Retinal pigment epithelial cell (primary cell): Measurements from ENCODE around the gene PSAP.
"Not testable (repeated sequence)": the region's sequence is repeated elsewhere in the genome, so short reads cannot be mapped to it uniquely, and the experiment has no call there.

Experiments
- DNase-seq: peaks from one replicate; pipeline ENCODE4 v3.0.0-alpha.2; 2010; ENCODE audit warnings: low read depth
- H3K4me3 ChIP-seq: 2 replicates; pipeline ENCODE4 v1.5.1; 2011; ENCODE audit warnings: mild to moderate bottlenecking, low read length, control low read depth, moderate library complexity
- TF ChIP-seq, protein P1 (sequence below): conservative IDR thresholded peaks from 2 replicates; pipeline ENCODE4 v1.5.1; 2011; ENCODE audit warnings: low read depth, low read length, control low read depth, inconsistent platforms

PSAP gene

GRCh38 chr10:71850743-71851464 is at the start of gene PSAP:
PSAP (minus strand) TSS chr10:71851251; CDS start chr10:71851221, 30 bp downstream.
- H3K4me3 ChIP-seq: peak within 1 kb of the TSS; percentile 99
- peak; percentile 95 for DNase-seq
- TF ChIP-seq, protein P1, sequence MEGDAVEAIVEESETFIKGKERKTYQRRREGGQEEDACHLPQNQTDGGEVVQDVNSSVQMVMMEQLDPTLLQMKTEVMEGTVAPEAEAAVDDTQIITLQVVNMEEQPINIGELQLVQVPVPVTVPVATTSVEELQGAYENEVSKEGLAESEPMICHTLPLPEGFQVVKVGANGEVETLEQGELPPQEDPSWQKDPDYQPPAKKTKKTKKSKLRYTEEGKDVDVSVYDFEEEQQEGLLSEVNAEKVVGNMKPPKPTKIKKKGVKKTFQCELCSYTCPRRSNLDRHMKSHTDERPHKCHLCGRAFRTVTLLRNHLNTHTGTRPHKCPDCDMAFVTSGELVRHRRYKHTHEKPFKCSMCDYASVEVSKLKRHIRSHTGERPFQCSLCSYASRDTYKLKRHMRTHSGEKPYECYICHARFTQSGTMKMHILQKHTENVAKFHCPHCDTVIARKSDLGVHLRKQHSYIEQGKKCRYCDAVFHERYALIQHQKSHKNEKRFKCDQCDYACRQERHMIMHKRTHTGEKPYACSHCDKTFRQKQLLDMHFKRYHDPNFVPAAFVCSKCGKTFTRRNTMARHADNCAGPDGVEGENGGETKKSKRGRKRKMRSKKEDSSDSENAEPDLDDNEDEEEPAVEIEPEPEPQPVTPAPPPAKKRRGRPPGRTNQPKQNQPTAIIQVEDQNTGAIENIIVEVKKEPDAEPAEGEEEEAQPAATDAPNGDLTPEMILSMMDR: no peak

DNA sequence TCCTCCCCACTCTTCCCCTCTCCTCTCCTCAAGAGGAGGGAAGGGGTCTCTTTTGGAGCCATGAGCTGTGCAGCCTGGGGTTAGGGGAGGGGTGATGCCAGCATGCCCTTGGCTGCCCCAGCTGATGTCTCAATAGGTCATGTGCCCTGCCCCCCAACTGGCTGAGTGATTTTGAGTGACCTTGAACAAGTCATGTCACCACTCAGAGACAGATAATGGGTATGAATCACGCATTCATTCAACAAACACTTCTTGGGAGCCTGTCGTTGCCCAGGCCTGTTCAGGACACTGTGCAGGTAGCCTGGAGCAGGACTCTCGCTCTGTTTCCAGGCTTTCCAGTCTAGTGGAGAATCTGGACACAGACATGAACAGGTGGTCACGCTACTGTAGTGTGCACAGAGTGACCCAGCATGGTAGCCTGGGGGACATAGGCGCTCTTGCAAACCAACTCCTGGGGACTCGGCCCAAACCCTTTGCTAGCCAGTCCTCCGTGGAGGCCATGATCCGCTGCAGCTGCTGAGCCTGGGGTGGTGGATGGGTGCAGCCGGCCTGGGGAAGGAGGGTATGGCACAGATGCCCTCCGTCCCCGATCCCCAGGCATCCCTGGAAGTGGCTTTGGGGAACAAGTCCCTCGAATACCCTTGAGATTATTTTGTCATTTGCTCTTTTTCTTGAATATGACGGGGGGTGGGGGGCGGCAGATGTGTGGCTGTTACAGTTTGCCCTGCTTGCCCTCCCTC is 49.6 kb upstream of the PSAP start:
- no peak for DNase-seq
- TF ChIP-seq, protein P1: no peak
- H3K4me3 ChIP-seq: no peak overlapping the region

GRCh38 chr10:71899665-71900412 is 48.8 kb upstream of the PSAP start:
- H3K4me3 ChIP-seq: no peak overlapping the region
- TF ChIP-seq, protein P1: no peak
- no peak for DNase-seq

DNA sequence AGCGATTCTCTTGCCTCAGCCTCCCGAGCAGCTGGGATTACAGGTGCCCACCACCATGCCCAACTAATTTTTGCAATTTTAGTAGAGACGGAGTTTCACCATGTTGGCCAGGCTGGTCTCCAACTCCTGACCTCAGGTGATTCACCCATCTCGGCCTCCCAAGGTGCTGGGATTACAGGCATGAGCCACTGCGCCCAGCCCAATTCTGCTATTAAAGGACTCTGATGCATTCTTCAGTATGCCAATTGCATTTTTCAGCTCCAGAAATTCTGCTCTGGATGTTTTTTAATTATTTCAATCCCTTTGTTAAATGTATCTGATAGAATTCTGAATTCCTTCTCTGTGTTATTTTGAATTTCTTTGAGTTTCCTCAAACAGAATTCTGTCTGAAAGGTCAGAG is 47.3 kb upstream of the PSAP start:
- DNase-seq, H3K4me3 ChIP-seq: not testable (repeated sequence)

DNA sequence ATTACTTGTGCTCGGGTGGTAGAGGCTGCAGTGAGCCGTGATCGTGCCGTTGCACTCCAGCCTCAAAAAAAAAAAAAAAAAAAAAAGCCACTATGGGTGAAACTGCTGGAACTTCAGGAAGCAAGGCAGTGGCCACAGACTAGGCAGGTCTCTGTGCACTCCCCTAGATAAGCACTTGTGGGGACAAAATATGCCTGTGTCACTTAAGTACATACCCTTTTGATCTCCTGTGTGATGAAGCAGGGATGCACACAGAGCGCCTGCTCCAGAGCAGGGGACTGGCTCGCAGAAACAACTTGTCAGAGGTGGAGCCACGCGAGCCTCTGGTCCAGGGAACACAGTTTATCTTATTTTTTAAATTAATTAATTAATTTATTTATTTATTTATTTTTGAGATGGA is 42.9 kb upstream of the PSAP start:
- DNase-seq: no peak
- no peak overlapping the region for H3K4me3 ChIP-seq
- TF ChIP-seq, protein P1: no peak

- TF ChIP-seq, protein P1: no peak
- no peak for DNase-seq
- H3K4me3 ChIP-seq: no peak overlapping the region
Observed at GRCh38 chr10:71893258-71893815, 42.3 kb upstream of the PSAP start.

GRCh38 chr10:71891437-71891836 is 40.4 kb upstream of the PSAP start:
- TF ChIP-seq, protein P1: no peak
- no peak for DNase-seq
- H3K4me3 ChIP-seq: no peak overlapping the region
